Stimulated activated CD4-positive, alpha-beta T cell treated with anti-CD3 and anti-CD28 coated beads, Interleukin-4, amount 100 ng/mL, for 1 hour (primary cell): ENCODE measurements around the gene TMEM214.

Source experiments
- DNase-seq: peaks from one replicate; pipeline ENCODE4 v3.0.0-alpha.2; 2020

TMEM214 gene

GRCh38 chr2:27010139-27010538 is 22.6 kb upstream of the TMEM214 start:
- DNase-seq, result no peak

GRCh38 chr2:27013738-27014137 is 19.0 kb upstream of the TMEM214 start:
- DNase-seq, result no peak

- DNase-seq, result no peak
Measured at GRCh38 chr2:27014771-27015433, 17.9 kb upstream of the TMEM214 start.

- DNase-seq, result peak; percentile 48
Measured at GRCh38 chr2:27016801-27017325, 15.9 kb upstream of the TMEM214 start.

- DNase-seq, result no peak
Measured at GRCh38 chr2:27018142-27018541, 14.6 kb upstream of the TMEM214 start.

GRCh38 chr2:27019459-27019858 is 13.3 kb upstream of the TMEM214 start:
- no peak for DNase-seq

GRCh38 chr2:27019931-27020855 is 12.6 kb upstream of the TMEM214 start:
- no peak for DNase-seq

GRCh38 chr2:27021253-27022049 is 11.3 kb upstream of the TMEM214 start:
- no peak for DNase-seq

- no peak for DNase-seq
Measured at GRCh38 chr2:27023740-27024139, 9.0 kb upstream of the TMEM214 start.

- no peak for DNase-seq
Measured at GRCh38 chr2:27024188-27024587, 8.6 kb upstream of the TMEM214 start.

- DNase-seq, result no peak
Measured at GRCh38 chr2:27024812-27025211, 8.0 kb upstream of the TMEM214 start.

- DNase-seq, result no peak
Measured at GRCh38 chr2:27025281-27025800, 7.4 kb upstream of the TMEM214 start.

- no peak for DNase-seq
Measured at GRCh38 chr2:27025861-27026851, 6.6 kb upstream of the TMEM214 start.

GRCh38 chr2:27027211-27027651 is 5.5 kb upstream of the TMEM214 start:
- DNase-seq, result no peak

GRCh38 chr2:27029051-27029450 is 3.7 kb upstream of the TMEM214 start:
- no peak for DNase-seq

- no peak for DNase-seq
Measured at GRCh38 chr2:27033253-27033852, 588 bp downstream of the TMEM214 start.

GRCh38 chr2:27038012-27038411 is 5.2 kb downstream of the TMEM214 start:
- DNase-seq, result no peak

GRCh38 chr2:27038631-27039339 is 6.0 kb downstream of the TMEM214 start:
- no peak for DNase-seq

GRCh38 chr2:27039426-27039825 is 6.7 kb downstream of the TMEM214 start:
- no peak for DNase-seq

GRCh38 chr2:27039871-27040270 is 7.1 kb downstream of the TMEM214 start:
- no peak for DNase-seq
